ENCODE results near the gene MRI1.

DNA sequence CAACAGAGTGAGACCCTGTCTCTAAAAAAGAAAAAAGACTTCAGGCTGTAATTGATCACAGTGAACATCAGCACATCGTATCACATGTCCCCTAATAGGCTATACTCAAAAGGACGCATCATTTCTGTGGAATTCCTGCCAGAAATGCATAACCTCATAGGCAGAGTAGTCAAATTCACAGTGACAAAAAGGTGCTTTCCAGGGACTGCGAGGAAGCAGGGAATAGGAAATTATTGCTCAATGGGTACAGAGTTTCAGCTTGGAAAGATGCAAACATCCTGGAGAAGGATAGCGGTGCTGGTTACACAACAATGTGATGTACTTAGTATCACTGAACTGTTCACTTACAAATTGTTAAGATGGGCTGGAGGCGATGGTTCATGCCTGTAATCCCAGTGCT, 41.1 kb upstream of the MRI1 start:
- TF ChIP-seq POLR2A (IDR thresholded peaks at IDR 0.05) = no peak
- TF ChIP-seq, protein P1, sequence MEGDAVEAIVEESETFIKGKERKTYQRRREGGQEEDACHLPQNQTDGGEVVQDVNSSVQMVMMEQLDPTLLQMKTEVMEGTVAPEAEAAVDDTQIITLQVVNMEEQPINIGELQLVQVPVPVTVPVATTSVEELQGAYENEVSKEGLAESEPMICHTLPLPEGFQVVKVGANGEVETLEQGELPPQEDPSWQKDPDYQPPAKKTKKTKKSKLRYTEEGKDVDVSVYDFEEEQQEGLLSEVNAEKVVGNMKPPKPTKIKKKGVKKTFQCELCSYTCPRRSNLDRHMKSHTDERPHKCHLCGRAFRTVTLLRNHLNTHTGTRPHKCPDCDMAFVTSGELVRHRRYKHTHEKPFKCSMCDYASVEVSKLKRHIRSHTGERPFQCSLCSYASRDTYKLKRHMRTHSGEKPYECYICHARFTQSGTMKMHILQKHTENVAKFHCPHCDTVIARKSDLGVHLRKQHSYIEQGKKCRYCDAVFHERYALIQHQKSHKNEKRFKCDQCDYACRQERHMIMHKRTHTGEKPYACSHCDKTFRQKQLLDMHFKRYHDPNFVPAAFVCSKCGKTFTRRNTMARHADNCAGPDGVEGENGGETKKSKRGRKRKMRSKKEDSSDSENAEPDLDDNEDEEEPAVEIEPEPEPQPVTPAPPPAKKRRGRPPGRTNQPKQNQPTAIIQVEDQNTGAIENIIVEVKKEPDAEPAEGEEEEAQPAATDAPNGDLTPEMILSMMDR (IDR thresholded peaks at IDR 0.05) = no peak
